Upper lobe of right lung (tissue), 1 donor: ENCODE measurements around the gene MFN1. TPM values are rescaled to one million over a fixed set of nuclear protein-coding genes. Genes with fewer than 3 reads are reported as not detected.
"Not testable (repeated sequence)": the region's sequence is repeated elsewhere in the genome, so short reads cannot be mapped to it uniquely, and the experiment has no call there.

ENCODE experiments used
- ATAC-seq: fragments of 200-7000 bp; cut with Tn5 transposase; one replicate; pipeline ENCODE4 v1.9.1; 2020; ENCODE audit warnings: mild to moderate bottlenecking, moderate library complexity
- DNase-seq: peaks from one replicate; pipeline ENCODE4 v3.0.0-alpha.2; 2020
- H3K27ac ChIP-seq: fragments of 200-600 bp; one replicate; pipeline ENCODE4 v1.8.0; 2022
- H3K27me3 ChIP-seq: fragments of 200-600 bp; one replicate; pipeline ENCODE4 v1.8.0; 2022; ENCODE audit warnings: mild to moderate bottlenecking
- H3K36me3 ChIP-seq: fragments of 200-600 bp; one replicate; pipeline ENCODE4 v1.8.0; 2022
- H3K4me1 ChIP-seq: fragments of 200-600 bp; one replicate; pipeline ENCODE4 v1.8.0; 2022
- H3K4me3 ChIP-seq: fragments of 200-600 bp; one replicate; pipeline ENCODE4 v1.8.0; 2022; ENCODE audit warnings: mild to moderate bottlenecking
- H3K9me3 ChIP-seq: fragments of 200-600 bp; one replicate; pipeline ENCODE4 v1.8.0; 2022
- CTCF ChIP-seq: fragments of 200-600 bp; IDR thresholded peaks from one replicate; pipeline ENCODE4 v1.8.0; 2022; ENCODE audit warnings: antibody characterized with exemption
- intact Hi-C: fragments of 100-400 bp; cut with DNase I; formaldehyde crosslinking; loops from one replicate; pipeline ENCODE4 v1.11.0; 2022
- total RNA-seq: library from RNA; stranded (reverse); fragmentation: NEBNext Ultra II Directional; extraction: Animal tissue kit (Norgen Biotek cat#: 25700); gene quantifications from one replicate; pipeline ENCODE4 v1.2.1, GENCODE V29; 2021
- donor health status: DM: no; HTN: yes; CAD: no; lungs with severe emphysema.

The MFN1 gene
- total RNA-seq, 1 donor from 2014 or later = 48.3 TPM

DNA sequence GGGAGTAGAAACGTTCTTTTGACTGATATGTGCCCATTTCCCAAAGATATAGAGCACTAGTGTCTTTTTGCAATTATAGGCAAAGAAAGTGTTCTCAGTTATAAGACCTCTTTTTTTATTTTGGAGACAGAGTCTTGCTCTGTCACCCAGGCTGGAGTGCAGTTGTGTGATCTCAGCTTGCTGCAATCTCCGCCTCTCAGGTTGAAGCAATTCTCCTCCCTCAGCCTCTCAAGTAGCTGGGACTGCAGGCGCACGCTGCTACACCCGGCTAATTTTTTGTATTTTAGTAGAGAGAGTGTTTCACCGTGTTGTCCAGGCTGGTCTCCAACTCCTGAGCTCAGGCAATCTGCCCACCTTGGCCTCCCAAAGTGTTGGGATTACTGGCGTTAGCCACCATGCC is 45.4 kb upstream of the MFN1 start:
- DNase-seq (no peak), ATAC-seq (no peak)
- Histone ChIP-seq H3K9me3 (no peaks in the 10 kb centered on the region), H3K4me3 (no peak overlapping the region), H3K4me1 (no peaks in the 10 kb centered on the region), H3K27ac (no peak overlapping the region), H3K36me3 (no peaks in the 10 kb centered on the region), H3K27me3 (no peaks in the 10 kb centered on the region)
- TF ChIP-seq CTCF = no peak
- intact Hi-C loops = no loop called here

GRCh38 chr3:179304605-179305004 is 42.9 kb upstream of the MFN1 start:
- no peak for ATAC-seq
- no peak for DNase-seq
- TF ChIP-seq CTCF = no peak

GRCh38 chr3:179307362-179307761 is 40.1 kb upstream of the MFN1 start:
- ATAC-seq, H3K4me1 ChIP-seq, H3K27me3 ChIP-seq, DNase-seq, H3K36me3 ChIP-seq, H3K9me3 ChIP-seq, intact Hi-C loops, H3K27ac ChIP-seq, H3K4me3 ChIP-seq: not testable (repeated sequence)

More at GRCh38 chr3:179304605-179305004, 42.9 kb upstream of the MFN1 start:
- Histone ChIP-seq H3K4me1 (no peaks in the 10 kb centered on the region), H3K36me3 (no peaks in the 10 kb centered on the region), H3K9me3 (no peaks in the 10 kb centered on the region), H3K27me3 (no peaks in the 10 kb centered on the region), H3K4me3 (no peak overlapping the region), H3K27ac (no peak overlapping the region)
- intact Hi-C loops = no loop called here

DNA sequence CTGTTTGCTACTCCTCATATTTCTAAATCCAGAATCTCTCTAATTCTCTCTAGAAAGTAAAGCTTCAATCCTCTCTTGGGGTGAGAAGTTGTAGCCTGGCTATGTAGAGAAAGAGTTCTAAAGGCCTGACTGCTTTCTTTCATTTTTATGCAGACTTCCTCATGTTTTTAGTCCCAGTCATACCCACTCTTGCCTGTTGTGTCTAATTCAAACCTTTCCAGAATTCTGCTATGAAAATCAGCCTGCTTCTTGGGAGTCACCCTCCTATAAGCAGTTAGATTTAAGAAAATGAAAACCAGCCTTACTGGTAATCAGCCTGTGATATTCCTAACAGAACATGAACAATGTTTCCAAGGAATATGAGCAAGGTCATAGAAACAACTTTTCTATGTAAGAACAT is 39.5 kb upstream of the MFN1 start:
- H3K36me3 ChIP-seq = no peaks in the 10 kb centered on the region
- H3K27me3 ChIP-seq = no peaks in the 10 kb centered on the region
- ATAC-seq = no peak
- H3K9me3 ChIP-seq = no peaks in the 10 kb centered on the region
- no peak for TF ChIP-seq CTCF
- H3K4me1 ChIP-seq = no peaks in the 10 kb centered on the region
- intact Hi-C loops = no loop called here
- no peak for DNase-seq
- H3K27ac ChIP-seq = no peak overlapping the region
- H3K4me3 ChIP-seq = no peak overlapping the region

DNA sequence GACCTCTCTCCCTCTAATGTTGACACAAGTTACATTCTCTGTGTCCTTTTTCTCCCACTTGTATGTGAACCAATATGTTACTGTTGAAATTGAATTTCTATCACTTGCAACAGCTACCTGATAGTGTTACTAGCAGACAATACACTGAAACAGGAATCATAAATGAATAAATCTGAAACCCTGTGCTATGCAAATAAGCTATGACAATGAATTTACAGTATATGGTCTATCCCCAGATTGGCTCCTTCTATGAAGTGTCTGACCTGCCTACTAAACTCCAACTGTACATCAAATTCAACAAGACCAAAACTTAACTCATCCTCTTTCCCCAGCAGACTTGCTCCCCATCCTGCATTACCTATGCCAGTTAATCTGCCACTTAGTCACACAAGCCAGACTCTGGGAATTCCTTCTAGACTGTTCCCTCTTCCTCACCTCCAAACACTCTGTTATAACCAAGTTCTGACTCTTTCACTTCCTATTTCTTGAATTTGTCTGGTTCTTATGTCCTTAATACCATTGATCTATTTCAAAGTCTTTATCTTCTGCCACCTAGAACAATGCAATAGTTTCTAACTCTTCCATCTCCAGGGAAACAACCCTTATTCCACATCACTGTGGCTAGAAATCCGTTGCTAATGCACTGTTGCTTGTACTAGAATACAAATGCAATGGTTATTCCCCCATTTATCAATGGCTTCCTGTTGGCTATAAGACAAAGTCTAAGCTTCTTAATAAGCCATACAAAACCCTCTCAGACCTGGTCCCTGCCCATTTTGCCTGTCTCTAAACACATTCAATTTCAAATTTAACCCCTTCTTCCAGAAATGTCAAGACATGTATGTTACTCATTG is 38.1 kb upstream of the MFN1 start:
- Histone ChIP-seq H3K4me3 (no peak overlapping the region), H3K9me3 (no peaks in the 10 kb centered on the region), H3K4me1 (no peaks in the 10 kb centered on the region), H3K36me3 (no peaks in the 10 kb centered on the region), H3K27ac (no peak overlapping the region), H3K27me3 (no peaks in the 10 kb centered on the region)
- ATAC-seq (no peak), DNase-seq (no peak)
- TF ChIP-seq CTCF = no peak
- intact Hi-C loops = no loop called here

GRCh38 chr3:179318876-179319275 is 28.6 kb upstream of the MFN1 start:
- no peaks in the 10 kb centered on the region for H3K27me3 ChIP-seq
- intact Hi-C loops = no loop called here
- no peak overlapping the region for H3K27ac ChIP-seq
- ATAC-seq (no peak), DNase-seq (no peak)
- no peaks in the 10 kb centered on the region for H3K9me3 ChIP-seq
- no peak overlapping the region for H3K4me3 ChIP-seq
- peaks cover 13% of the 10 kb centered on the region for H3K4me1 ChIP-seq
- TF ChIP-seq CTCF = no peak
- no peaks in the 10 kb centered on the region for H3K36me3 ChIP-seq
